ENCODE results near the gene VWA3B.

DNA sequence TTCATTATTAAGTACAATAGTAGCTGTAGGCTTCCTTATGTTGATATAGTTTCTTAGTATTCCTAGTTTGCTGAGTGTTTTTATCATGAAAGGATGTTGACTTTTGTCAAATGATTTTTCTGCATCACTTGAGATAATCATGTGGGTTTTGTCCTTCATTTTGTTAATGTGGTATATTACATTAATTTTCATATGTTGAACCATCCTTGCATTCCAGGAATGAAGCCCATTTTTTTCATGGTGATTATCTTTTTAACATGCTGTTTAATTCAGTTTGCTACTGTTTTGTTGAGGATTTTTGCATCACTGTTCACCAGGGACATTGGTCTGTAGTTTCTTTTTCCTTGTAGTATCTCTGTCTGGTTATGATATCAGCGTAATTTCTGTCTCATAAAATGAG lies 176.4 kb downstream of the VWA3B start:
- TF ChIP-seq CTCF (conservative IDR thresholded peaks at IDR 0.05) (no peak), ZFX (IDR thresholded peaks at IDR 0.05) (no peak)
